Prostate gland (tissue), 2 donors: ENCODE data around the gene NRROS. TPM values are rescaled to one million over a fixed set of nuclear protein-coding genes. Genes with fewer than 3 reads are reported as not detected.

Experiments
- DNase-seq: peaks from one replicate; pipeline ENCODE4 v3.0.0-alpha.2; 2019; ENCODE audit warnings: low spot score
- H3K27ac ChIP-seq, 2 donors: fragments of 200-600 bp; sonication (generic); 2 replicates each; pipeline ENCODE4 v1.5.1; 2017 to 2019
- H3K27me3 ChIP-seq: fragments of 200-600 bp; sonication (generic); replicated peaks from 2 replicates; pipeline ENCODE4 v1.5.1; 2019; ENCODE audit not compliant: insufficient read depth
- H3K36me3 ChIP-seq, 2 donors: fragments of 200-600 bp; sonication (generic); 1 replicate in 1 of 2; 2 replicates in 1 of 2; pipeline versions ENCODE4 v1.5.1 to v1.8.1; 2017 to 2019
- H3K4me1 ChIP-seq: fragments of 200-600 bp; sonication (generic); replicated peaks from 2 replicates; pipeline ENCODE4 v1.5.1; 2019
- H3K4me3 ChIP-seq, 2 donors: fragments of 200-600 bp; sonication (generic); 2 replicates each; pipeline ENCODE4 v1.5.1; 2017 to 2019
- H3K9me3 ChIP-seq: fragments of 200-600 bp; sonication (generic); 2 replicates; pipeline ENCODE4 v1.5.1; 2017
- CTCF ChIP-seq, 4 experiments: fragments of 200-600 bp in 2 of 4; fragments of 450-650 bp in 2 of 4; sonication (generic) in 2 of 4; IDR thresholded peaks; 1 replicate in 3 of 4; 2 replicates in 1 of 4; pipeline ENCODE4 v1.5.1; 2016 to 2019; ENCODE audit warnings: antibody characterized with exemption in 4 of 4, mild to moderate bottlenecking in 2 of 4, moderate library complexity in 2 of 4
- POLR2A ChIP-seq: fragments of 450-650 bp; IDR thresholded peaks from one replicate; pipeline ENCODE4 v1.6.1; 2016; ENCODE audit warnings: antibody characterized with exemption, mild to moderate bottlenecking
- POLR2AphosphoS5 ChIP-seq: sonication (generic); formaldehyde crosslinking; IDR thresholded peaks from one replicate; pipeline ENCODE4 v1.6.1; 2017; ENCODE audit warnings: antibody characterized with exemption
- WGBS: methylation state at CpG from one replicate; pipeline ENCODE4 v1.1.5; 2018; 5-methylcytosine and 5-hydroxymethylcytosine counted together
- intact Hi-C: fragments of 100-400 bp; cut with DNase I; formaldehyde crosslinking; loops from one replicate; pipeline ENCODE4 v1.14.2; 2022
- total RNA-seq, 2 donors: library from RNA; depleted of rRNA; stranded (reverse); fragments of >200 nt; gene quantifications; one replicate each; pipeline ENCODE4 v1.1.0, GENCODE V29; 2016

Gene NRROS
- total RNA-seq, 2 donors from 2014 or later: 2.0 to 5.5 TPM

DNA sequence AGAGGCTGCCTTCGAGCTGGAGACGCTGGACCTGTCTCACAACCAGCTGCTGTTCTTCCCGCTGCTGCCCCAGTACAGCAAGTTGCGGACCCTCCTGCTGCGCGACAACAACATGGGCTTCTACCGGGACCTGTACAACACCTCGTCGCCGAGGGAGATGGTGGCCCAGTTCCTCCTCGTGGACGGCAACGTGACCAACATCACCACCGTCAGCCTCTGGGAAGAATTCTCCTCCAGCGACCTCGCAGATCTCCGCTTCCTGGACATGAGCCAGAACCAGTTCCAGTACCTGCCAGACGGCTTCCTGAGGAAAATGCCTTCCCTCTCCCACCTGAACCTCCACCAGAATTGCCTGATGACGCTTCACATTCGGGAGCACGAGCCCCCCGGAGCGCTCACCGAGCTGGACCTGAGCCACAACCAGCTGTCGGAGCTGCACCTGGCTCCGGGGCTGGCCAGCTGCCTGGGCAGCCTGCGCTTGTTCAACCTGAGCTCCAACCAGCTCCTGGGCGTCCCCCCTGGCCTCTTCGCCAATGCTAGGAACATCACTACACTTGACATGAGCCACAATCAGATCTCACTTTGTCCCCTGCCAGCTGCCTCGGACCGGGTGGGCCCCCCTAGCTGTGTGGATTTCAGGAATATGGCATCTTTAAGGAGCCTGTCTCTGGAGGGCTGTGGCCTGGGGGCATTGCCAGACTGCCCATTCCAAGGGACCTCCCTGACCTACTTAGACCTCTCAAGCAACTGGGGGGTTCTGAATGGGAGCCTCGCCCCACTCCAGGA is 21.1 kb downstream of the NRROS start:
- intact Hi-C loops: no loop called here
- peak; percentile 49 for DNase-seq
- TF ChIP-seq CTCF (IDR thresholded peaks at IDR 0.05) (no peak), POLR2AphosphoS5 (no peak), POLR2A (no peak)
- Histone ChIP-seq H3K36me3 (no peaks in the 10 kb centered on the region), H3K9me3 (no peaks in the 10 kb centered on the region), H3K27ac (no peak overlapping the region), H3K27me3 (no peaks in the 10 kb centered on the region), H3K4me3 (no peak overlapping the region), H3K4me1 (no peaks in the 10 kb centered on the region)
- WGBS: 54% methylated on average over 32 of the region's 32 CpGs

DNA sequence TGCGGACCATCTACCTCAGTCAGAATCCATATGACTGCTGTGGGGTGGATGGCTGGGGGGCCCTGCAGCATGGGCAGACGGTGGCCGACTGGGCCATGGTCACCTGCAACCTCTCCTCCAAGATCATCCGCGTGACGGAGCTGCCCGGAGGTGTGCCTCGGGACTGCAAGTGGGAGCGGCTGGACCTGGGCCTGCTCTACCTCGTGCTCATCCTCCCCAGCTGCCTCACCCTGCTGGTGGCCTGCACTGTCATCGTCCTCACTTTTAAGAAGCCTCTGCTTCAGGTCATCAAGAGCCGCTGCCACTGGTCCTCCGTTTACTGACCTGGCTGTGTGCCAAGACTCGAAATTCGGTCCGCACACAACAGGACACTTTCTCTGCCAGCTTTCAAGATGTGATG is 21.9 kb downstream of the NRROS start:
- 64% methylated on average over 16 of the region's 16 CpGs for WGBS
- intact Hi-C loops: no loop called here
- DNase-seq: no peak

GRCh38 chr3:196662033-196662432 is 22.5 kb downstream of the NRROS start:
- Histone ChIP-seq H3K4me1 (no peaks in the 10 kb centered on the region), H3K9me3 (no peaks in the 10 kb centered on the region), H3K27me3 (no peaks in the 10 kb centered on the region), H3K27ac (no peak overlapping the region), H3K4me3 (no peak overlapping the region), H3K36me3 (no peaks in the 10 kb centered on the region)
- TF ChIP-seq POLR2A: no peak
- DNase-seq: no peak
- intact Hi-C loops: no loop called here
- 87% methylated on average over 12 of the region's 13 CpGs for WGBS

More for the DNA sequence above, 21.9 kb downstream of the NRROS start:
- Histone ChIP-seq H3K27ac (no peak overlapping the region), H3K27me3 (no peaks in the 10 kb centered on the region), H3K4me1 (no peaks in the 10 kb centered on the region), H3K36me3 (no peaks in the 10 kb centered on the region), H3K9me3 (no peaks in the 10 kb centered on the region), H3K4me3 (no peak overlapping the region)
- TF ChIP-seq POLR2A: no peak
- no peak for TF ChIP-seq POLR2AphosphoS5
- no peak for TF ChIP-seq CTCF (IDR thresholded peaks at IDR 0.05)

- Histone ChIP-seq H3K4me3 (no peak overlapping the region), H3K9me3 (no peaks in the 10 kb centered on the region), H3K27ac (no peak overlapping the region), H3K4me1 (no peaks in the 10 kb centered on the region), H3K27me3 (no peaks in the 10 kb centered on the region), H3K36me3 (no peaks in the 10 kb centered on the region)
- TF ChIP-seq CTCF (IDR thresholded peaks at IDR 0.05): no peak
- no peak for DNase-seq
- 59% methylated on average over 15 of the region's 15 CpGs for WGBS
- intact Hi-C loops: no loop called here
These were observed 23.4 kb downstream of the NRROS start for GRCh38 chr3:196662711-196663571.

GRCh38 chr3:196666001-196666867 is 26.7 kb downstream of the NRROS start:
- H3K4me1 ChIP-seq: no peaks in the 10 kb centered on the region
- H3K27me3 ChIP-seq: no peaks in the 10 kb centered on the region
- H3K36me3 ChIP-seq: no peaks in the 10 kb centered on the region
- no peak for TF ChIP-seq POLR2AphosphoS5
- no peak for TF ChIP-seq POLR2A
- no peak for TF ChIP-seq CTCF (IDR thresholded peaks at IDR 0.05)
- intact Hi-C loops: no loop called here
- WGBS: 43% methylated on average over 23 of the region's 23 CpGs
- H3K4me3 ChIP-seq: no peak overlapping the region
- no peaks in the 10 kb centered on the region for H3K9me3 ChIP-seq
- no peak for DNase-seq
- no peak overlapping the region for H3K27ac ChIP-seq
